Brain microvascular endothelial cell (primary cell): ENCODE data around the gene CHAT.

Source experiments
- DNase-seq: peaks from one replicate; pipeline ENCODE4 v3.0.0-alpha.2; 2020
- H3K27ac ChIP-seq: fragments of 250-450 bp; sonication (Bioruptor Pico); 2 replicates; pipeline ENCODE4 v1.5.1; 2020; ENCODE audit warnings: mild to moderate bottlenecking, moderate library complexity
- H3K27me3 ChIP-seq: fragments of 250-450 bp; sonication (Bioruptor Pico); replicated peaks from 2 replicates; pipeline ENCODE4 v1.5.1; 2020; ENCODE audit warnings: mild to moderate bottlenecking
- H3K36me3 ChIP-seq: fragments of 250-450 bp; sonication (Bioruptor Pico); replicated peaks from 2 replicates; pipeline ENCODE4 v1.5.1; 2020; ENCODE audit warnings: mild to moderate bottlenecking
- H3K4me3 ChIP-seq: 2 replicates; pipeline ENCODE4 v1.5.1; 2011; ENCODE audit warnings: low read depth, mild to moderate bottlenecking, control low read depth, low read length, moderate library complexity
- in situ Hi-C: cut with HindIII; loops from 2 replicates; pipeline ENCODE4 v1.10.0; 2017; ENCODE audit warnings: low sequenced_read_pairs, low pct_ligation_motif_present
- TF ChIP-seq, protein P1 (sequence below): IDR thresholded peaks from 2 replicates; pipeline ENCODE4 v1.5.1; 2011; ENCODE audit warnings: low read depth, mild to moderate bottlenecking, moderate library complexity, low read length, control low read depth, inconsistent platforms; ENCODE audit errors: missing control alignments

The CHAT gene

DNA sequence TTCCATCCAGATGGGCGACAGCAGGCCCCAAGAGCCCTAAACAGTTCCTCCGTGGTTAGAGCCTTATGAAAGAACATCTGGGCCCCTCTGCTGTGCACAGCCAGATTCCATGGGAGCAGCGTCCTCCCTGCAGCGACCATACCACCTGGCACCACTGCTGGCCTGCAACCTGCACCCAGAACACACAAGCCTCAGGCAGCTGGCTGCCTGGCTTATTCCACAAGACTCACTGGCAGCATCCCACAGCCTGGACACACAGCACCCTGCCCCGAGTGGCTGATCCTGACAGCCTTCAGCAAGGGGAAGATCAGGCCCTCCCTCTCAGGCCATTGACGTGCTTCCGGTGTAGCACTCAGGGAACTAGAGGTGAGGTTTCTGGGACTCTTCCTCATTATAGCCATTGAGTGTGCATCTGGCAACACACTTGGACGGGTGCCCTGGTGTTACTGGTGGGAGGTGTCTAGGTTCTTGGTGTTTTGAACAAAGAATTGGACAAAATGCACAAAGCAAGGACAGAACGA, 41.2 kb upstream of the CHAT start:
- H3K4me3 ChIP-seq: no peak overlapping the region
- H3K27me3 ChIP-seq: no peaks in the 10 kb centered on the region
- no peak for DNase-seq
- H3K27ac ChIP-seq: no peak overlapping the region
- in situ Hi-C loops: no loop called here
- TF ChIP-seq, protein P1, sequence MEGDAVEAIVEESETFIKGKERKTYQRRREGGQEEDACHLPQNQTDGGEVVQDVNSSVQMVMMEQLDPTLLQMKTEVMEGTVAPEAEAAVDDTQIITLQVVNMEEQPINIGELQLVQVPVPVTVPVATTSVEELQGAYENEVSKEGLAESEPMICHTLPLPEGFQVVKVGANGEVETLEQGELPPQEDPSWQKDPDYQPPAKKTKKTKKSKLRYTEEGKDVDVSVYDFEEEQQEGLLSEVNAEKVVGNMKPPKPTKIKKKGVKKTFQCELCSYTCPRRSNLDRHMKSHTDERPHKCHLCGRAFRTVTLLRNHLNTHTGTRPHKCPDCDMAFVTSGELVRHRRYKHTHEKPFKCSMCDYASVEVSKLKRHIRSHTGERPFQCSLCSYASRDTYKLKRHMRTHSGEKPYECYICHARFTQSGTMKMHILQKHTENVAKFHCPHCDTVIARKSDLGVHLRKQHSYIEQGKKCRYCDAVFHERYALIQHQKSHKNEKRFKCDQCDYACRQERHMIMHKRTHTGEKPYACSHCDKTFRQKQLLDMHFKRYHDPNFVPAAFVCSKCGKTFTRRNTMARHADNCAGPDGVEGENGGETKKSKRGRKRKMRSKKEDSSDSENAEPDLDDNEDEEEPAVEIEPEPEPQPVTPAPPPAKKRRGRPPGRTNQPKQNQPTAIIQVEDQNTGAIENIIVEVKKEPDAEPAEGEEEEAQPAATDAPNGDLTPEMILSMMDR: no peak
- H3K36me3 ChIP-seq: no peaks in the 10 kb centered on the region

DNA sequence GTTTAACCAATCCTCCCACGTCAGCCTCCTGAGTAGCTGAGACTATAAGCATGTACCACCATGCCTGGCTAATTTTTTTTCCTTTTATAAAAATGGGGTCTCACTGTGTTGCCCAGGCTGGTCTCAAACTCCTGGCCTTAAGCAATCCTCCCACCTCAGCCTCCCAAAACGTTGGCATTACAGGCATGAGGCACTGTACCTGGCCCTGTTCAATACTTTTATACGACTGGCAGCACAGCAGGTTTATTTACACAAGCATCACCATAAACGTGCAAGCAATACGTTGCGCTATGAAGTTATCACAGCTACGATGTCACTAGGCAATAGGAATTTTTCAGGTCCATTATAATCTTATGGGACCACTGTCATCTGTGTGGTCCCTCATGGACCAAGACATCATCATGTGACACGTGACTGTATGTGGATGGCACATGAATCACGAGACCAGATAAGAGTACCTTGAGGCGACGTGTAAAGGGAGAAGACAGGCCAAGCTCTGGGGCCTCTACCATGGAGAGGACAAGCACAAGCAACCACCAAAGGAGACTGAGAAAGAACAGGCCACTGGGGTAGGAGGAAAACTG, 38.3 kb upstream of the CHAT start:
- DNase-seq: no peak
- Histone ChIP-seq H3K27ac (no peak overlapping the region), H3K4me3 (no peak overlapping the region), H3K27me3 (no peaks in the 10 kb centered on the region), H3K36me3 (no peaks in the 10 kb centered on the region)
- TF ChIP-seq, protein P1: no peak
- in situ Hi-C loops: no loop called here

DNA sequence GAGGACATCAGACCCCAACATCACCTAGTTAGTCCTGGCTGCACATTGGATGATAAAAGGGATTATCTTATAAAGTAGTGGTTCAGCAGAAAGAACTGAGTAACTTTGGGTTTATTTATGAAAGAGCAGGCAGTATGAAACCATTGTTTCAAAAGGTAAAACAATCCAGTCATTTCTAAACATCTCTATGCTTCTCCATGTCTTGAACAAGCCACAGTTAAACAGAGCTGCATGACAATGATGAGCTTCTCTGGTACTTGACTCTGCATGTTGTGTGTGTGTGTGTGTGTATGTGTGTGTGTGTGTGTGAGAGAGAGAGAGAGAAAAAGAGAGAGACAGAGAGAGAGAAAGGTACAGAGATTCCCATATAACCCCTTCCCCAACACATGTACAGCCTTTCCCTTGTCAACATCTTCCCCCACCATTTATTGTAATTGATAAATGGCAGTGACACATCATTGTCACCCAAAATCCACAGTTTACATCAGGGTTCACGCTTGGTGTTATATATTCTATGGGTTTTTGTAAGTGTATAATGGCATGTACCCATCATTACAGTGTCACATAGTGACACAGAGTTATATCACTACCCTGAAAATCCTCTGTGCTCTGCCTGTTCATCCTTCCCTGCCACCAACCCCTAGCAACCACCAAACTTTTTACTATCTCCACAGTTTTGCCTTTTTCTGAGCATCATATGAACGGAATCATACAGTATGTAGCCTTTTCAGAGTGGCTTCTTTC, 36.5 kb upstream of the CHAT start:
- TF ChIP-seq, protein P1: no peak
- no peaks in the 10 kb centered on the region for H3K27me3 ChIP-seq
- no peak overlapping the region for H3K27ac ChIP-seq
- H3K4me3 ChIP-seq: no peak overlapping the region
- no peaks in the 10 kb centered on the region for H3K36me3 ChIP-seq
- in situ Hi-C loops: no loop called here
- DNase-seq: no peak

DNA sequence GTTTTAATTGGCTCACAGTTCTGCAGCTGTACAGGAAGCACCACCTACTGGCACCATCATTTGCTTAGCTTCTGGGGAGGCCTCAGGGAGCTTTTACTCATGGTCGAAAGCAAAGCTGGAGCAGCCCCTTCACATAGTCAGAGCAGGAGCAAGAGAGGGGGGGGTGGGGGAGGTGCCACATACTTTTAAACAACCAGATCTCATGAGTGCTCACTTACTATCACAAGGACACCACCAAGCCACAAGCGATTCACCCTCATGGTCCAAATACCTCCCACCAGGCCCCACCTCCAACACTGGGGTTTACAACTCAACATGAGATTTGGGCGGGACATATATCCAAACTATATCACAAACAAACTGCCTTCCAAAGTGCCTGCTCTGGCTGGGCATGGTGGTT, 35.4 kb upstream of the CHAT start:
- no peak for DNase-seq
- H3K27ac ChIP-seq: no peak overlapping the region
- H3K27me3 ChIP-seq: no peaks in the 10 kb centered on the region
- TF ChIP-seq, protein P1: no peak
- in situ Hi-C loops: no loop called here
- no peak overlapping the region for H3K4me3 ChIP-seq
- no peaks in the 10 kb centered on the region for H3K36me3 ChIP-seq

DNA sequence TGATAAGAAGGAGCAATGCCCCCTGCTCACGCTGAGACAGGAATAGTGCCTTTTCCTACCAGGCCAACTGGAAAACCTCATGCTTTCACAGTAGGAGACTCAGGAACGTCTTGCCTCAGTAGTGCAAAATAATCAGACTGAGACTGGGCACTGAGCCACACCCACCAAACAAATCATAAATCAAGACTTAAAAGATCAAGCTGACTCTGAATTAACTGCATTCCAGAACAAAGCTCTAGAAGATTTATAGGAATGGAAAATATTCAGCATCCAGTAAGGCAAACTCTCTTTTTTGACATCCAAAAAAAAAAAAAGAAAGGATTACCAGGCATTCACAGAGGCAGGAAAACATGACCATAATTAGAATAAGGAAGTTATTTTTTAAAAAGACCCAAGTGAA, 34.2 kb upstream of the CHAT start:
- no peak for DNase-seq
- TF ChIP-seq, protein P1: no peak
- Histone ChIP-seq H3K27me3 (no peaks in the 10 kb centered on the region), H3K36me3 (no peaks in the 10 kb centered on the region), H3K4me3 (no peak overlapping the region), H3K27ac (no peak overlapping the region)
- in situ Hi-C loops: no loop called here
